Measurements from ENCODE around the gene VWC2. TPM values are rescaled to one million over a fixed set of nuclear protein-coding genes. Genes with fewer than 3 reads are reported as not detected.

The VWC2 gene
- polyA plus RNA-seq, 2 donors = 0.02 to 0.06 TPM

GRCh38 chr7:49866910-49867309 is 93.5 kb downstream of the VWC2 start:
- no peak overlapping the region for H3K4me3 ChIP-seq (ENCODE audit: low read depth in 1 of 2, low read length in 2 of 2)
- peak overlapping the region in 1 of 2 donors; percentile 63 for H3K27ac ChIP-seq (ENCODE audit: low read depth in 2 of 2, low read length in 1 of 2)
- 51 to 58% methylated on average over 5 of the region's 5 CpGs for WGBS, 2 donors
- H3K36me3 ChIP-seq (ENCODE audit: control insufficient read depth in 2 of 2, insufficient read depth in 2 of 2, low read length in 1 of 2) = no peaks in the 10 kb centered on the region
- no peaks in the 10 kb centered on the region for H3K9me3 ChIP-seq (ENCODE audit: control insufficient read depth in 2 of 2, insufficient read depth in 1 of 2, low read depth in 1 of 2, low read length in 1 of 2)
- H3K4me1 ChIP-seq (ENCODE audit: control insufficient read depth in 2 of 2, insufficient read depth in 2 of 2, low read length in 1 of 2) = peaks cover 0 to 7% of the 10 kb centered on the region in 2 donors
- H3K27me3 ChIP-seq (ENCODE audit: control insufficient read depth in 1 of 2, insufficient read depth in 2 of 2, low read length in 2 of 2) = no peaks in the 10 kb centered on the region

GRCh38 chr7:49873420-49873819 is 100.0 kb downstream of the VWC2 start:
- Histone ChIP-seq H3K27me3 (ENCODE audit: control insufficient read depth in 1 of 2, insufficient read depth in 2 of 2, low read length in 2 of 2) (no peaks in the 10 kb centered on the region), H3K4me3 (ENCODE audit: low read depth in 1 of 2, low read length in 2 of 2) (no peak overlapping the region), H3K4me1 (ENCODE audit: control insufficient read depth in 2 of 2, insufficient read depth in 2 of 2, low read length in 1 of 2) (no peaks in the 10 kb centered on the region), H3K36me3 (ENCODE audit: control insufficient read depth in 2 of 2, insufficient read depth in 2 of 2, low read length in 1 of 2) (no peaks in the 10 kb centered on the region), H3K9me3 (ENCODE audit: control insufficient read depth in 2 of 2, insufficient read depth in 1 of 2, low read depth in 1 of 2, low read length in 1 of 2) (no peaks in the 10 kb centered on the region), H3K27ac (ENCODE audit: low read depth in 2 of 2, low read length in 1 of 2) (no peak overlapping the region)
- WGBS, 2 donors = 87 to 92% methylated on average over 1 of the region's 1 CpG

- no peaks in the 10 kb centered on the region for H3K27me3 ChIP-seq (ENCODE audit: control insufficient read depth in 1 of 2, insufficient read depth in 2 of 2, low read length in 2 of 2)
- H3K4me3 ChIP-seq (ENCODE audit: low read depth in 1 of 2, low read length in 2 of 2) = no peak overlapping the region
- WGBS, 2 donors = 79 to 90% methylated on average over 1 of the region's 1 CpG
- peaks cover 0 to 2% of the 10 kb centered on the region in 2 donors for H3K4me1 ChIP-seq (ENCODE audit: control insufficient read depth in 2 of 2, insufficient read depth in 2 of 2, low read length in 1 of 2)
- no peaks in the 10 kb centered on the region for H3K9me3 ChIP-seq (ENCODE audit: control insufficient read depth in 2 of 2, insufficient read depth in 1 of 2, low read depth in 1 of 2, low read length in 1 of 2)
- no peak overlapping the region for H3K27ac ChIP-seq (ENCODE audit: low read depth in 2 of 2, low read length in 1 of 2)
- H3K36me3 ChIP-seq (ENCODE audit: control insufficient read depth in 2 of 2, insufficient read depth in 2 of 2, low read length in 1 of 2) = no peaks in the 10 kb centered on the region
Observed at GRCh38 chr7:49875336-49875735, 101.9 kb downstream of the VWC2 start.

DNA sequence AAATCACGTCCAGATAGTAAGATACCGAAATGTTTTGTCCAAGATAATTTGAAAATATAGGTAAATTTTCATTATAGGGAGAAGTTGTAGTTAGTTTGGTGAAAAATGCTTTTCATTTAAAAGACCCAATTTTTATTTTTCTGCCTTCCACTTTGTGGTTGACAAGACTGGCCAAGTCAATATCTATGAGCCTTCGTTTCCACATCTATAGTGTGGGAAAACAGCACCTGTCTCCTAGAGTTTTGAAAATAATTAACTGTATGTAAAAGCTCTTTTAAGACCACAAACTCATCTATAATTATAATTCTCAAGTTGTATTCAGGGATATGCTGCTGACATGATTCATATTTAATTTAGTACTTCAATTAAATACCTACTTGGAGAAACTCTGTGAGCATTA is 102.8 kb downstream of the VWC2 start:
- H3K36me3 ChIP-seq (ENCODE audit: control insufficient read depth in 2 of 2, insufficient read depth in 2 of 2, low read length in 1 of 2) = no peaks in the 10 kb centered on the region
- H3K27ac ChIP-seq (ENCODE audit: low read depth in 2 of 2, low read length in 1 of 2) = no peak overlapping the region
- peaks cover 0 to 2% of the 10 kb centered on the region in 2 donors for H3K4me1 ChIP-seq (ENCODE audit: control insufficient read depth in 2 of 2, insufficient read depth in 2 of 2, low read length in 1 of 2)
- H3K9me3 ChIP-seq (ENCODE audit: control insufficient read depth in 2 of 2, insufficient read depth in 1 of 2, low read depth in 1 of 2, low read length in 1 of 2) = no peaks in the 10 kb centered on the region
- WGBS, 2 donors = 86 to 90% methylated on average over 3 of the region's 3 CpGs
- no peaks in the 10 kb centered on the region for H3K27me3 ChIP-seq (ENCODE audit: control insufficient read depth in 1 of 2, insufficient read depth in 2 of 2, low read length in 2 of 2)
- no peak overlapping the region for H3K4me3 ChIP-seq (ENCODE audit: low read depth in 1 of 2, low read length in 2 of 2)

DNA sequence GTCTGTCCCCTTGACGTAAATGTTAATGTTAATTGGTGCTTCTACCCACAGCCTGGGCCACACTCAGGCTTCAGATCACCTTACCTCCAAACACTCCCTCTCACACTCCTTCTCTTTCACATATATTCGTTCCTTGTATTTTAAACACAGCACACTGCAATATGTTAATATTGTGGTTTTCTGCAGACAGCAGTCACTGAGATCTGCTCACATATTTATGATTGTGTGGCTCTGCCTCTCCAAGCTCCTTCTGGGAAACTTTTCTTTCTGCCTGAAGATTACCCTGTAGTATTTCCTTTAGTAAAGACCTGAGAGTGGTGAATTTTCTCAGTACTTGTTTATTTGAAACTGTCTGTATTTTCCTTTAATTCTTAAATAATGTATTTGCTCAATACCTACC is 104.7 kb downstream of the VWC2 start:
- H3K36me3 ChIP-seq (ENCODE audit: control insufficient read depth in 2 of 2, insufficient read depth in 2 of 2, low read length in 1 of 2) = no peaks in the 10 kb centered on the region
- H3K27me3 ChIP-seq (ENCODE audit: control insufficient read depth in 1 of 2, insufficient read depth in 2 of 2, low read length in 2 of 2) = no peaks in the 10 kb centered on the region
- H3K27ac ChIP-seq (ENCODE audit: low read depth in 2 of 2, low read length in 1 of 2) = peak overlapping the region in 1 of 2 donors; percentile 10
- no peaks in the 10 kb centered on the region for H3K9me3 ChIP-seq (ENCODE audit: control insufficient read depth in 2 of 2, insufficient read depth in 1 of 2, low read depth in 1 of 2, low read length in 1 of 2)
- WGBS, 2 donors = 4% methylated on average over 1 to 2 of the region's 2 CpGs
- peaks cover 0 to 2% of the 10 kb centered on the region in 2 donors for H3K4me1 ChIP-seq (ENCODE audit: control insufficient read depth in 2 of 2, insufficient read depth in 2 of 2, low read length in 1 of 2)
- no peak overlapping the region for H3K4me3 ChIP-seq (ENCODE audit: low read depth in 1 of 2, low read length in 2 of 2)

- Histone ChIP-seq H3K36me3 (ENCODE audit: control insufficient read depth in 2 of 2, insufficient read depth in 2 of 2, low read length in 1 of 2) (no peaks in the 10 kb centered on the region), H3K4me1 (ENCODE audit: control insufficient read depth in 2 of 2, insufficient read depth in 2 of 2, low read length in 1 of 2) (peaks cover 0 to 2% of the 10 kb centered on the region in 2 donors), H3K27me3 (ENCODE audit: control insufficient read depth in 1 of 2, insufficient read depth in 2 of 2, low read length in 2 of 2) (no peaks in the 10 kb centered on the region), H3K9me3 (ENCODE audit: control insufficient read depth in 2 of 2, insufficient read depth in 1 of 2, low read depth in 1 of 2, low read length in 1 of 2) (no peaks in the 10 kb centered on the region), H3K4me3 (ENCODE audit: low read depth in 1 of 2, low read length in 2 of 2) (no peak overlapping the region), H3K27ac (ENCODE audit: low read depth in 2 of 2, low read length in 1 of 2) (peak overlapping the region in 1 of 2 donors; percentile 39)
- WGBS, 2 donors = 31 to 38% methylated on average over 3 of the region's 3 CpGs
Observed at GRCh38 chr7:49878627-49879026, 105.2 kb downstream of the VWC2 start.

DNA sequence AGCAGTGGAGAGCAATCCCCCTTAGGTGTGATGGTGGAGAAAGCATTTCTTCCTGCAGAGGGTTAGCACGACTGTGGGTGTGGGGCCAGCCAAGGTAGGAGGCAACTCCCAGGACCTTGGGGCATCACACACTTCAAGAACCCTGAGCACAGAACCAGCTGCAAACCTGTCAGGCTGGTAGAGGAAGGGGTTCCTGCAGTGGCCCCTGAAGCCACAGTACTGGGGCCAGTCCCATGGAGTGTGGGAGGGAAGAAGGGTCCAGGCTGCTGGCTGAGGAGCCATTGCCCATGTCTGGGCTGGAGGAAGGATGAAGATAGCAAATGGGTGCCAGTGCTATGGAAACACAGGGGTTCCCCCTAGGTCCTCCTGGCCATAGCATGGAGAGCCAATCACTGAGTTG is 110.5 kb downstream of the VWC2 start:
- H3K27me3 ChIP-seq (ENCODE audit: control insufficient read depth in 1 of 2, insufficient read depth in 2 of 2, low read length in 2 of 2) = no peaks in the 10 kb centered on the region
- H3K36me3 ChIP-seq (ENCODE audit: control insufficient read depth in 2 of 2, insufficient read depth in 2 of 2, low read length in 1 of 2) = no peaks in the 10 kb centered on the region
- H3K4me1 ChIP-seq (ENCODE audit: control insufficient read depth in 2 of 2, insufficient read depth in 2 of 2, low read length in 1 of 2) = peaks cover 0 to 2% of the 10 kb centered on the region in 2 donors
- no peaks in the 10 kb centered on the region for H3K9me3 ChIP-seq (ENCODE audit: control insufficient read depth in 2 of 2, insufficient read depth in 1 of 2, low read depth in 1 of 2, low read length in 1 of 2)
- 77 to 86% methylated on average over 1 of the region's 1 CpG for WGBS, 2 donors
- no peak overlapping the region for H3K27ac ChIP-seq (ENCODE audit: low read depth in 2 of 2, low read length in 1 of 2)
- H3K4me3 ChIP-seq (ENCODE audit: low read depth in 1 of 2, low read length in 2 of 2) = no peak overlapping the region

GRCh38 chr7:49885593-49886285 is 112.3 kb downstream of the VWC2 start:
- Histone ChIP-seq H3K4me3 (ENCODE audit: low read depth in 1 of 2, low read length in 2 of 2) (no peak overlapping the region), H3K4me1 (ENCODE audit: control insufficient read depth in 2 of 2, insufficient read depth in 2 of 2, low read length in 1 of 2) (no peaks in the 10 kb centered on the region), H3K36me3 (ENCODE audit: control insufficient read depth in 2 of 2, insufficient read depth in 2 of 2, low read length in 1 of 2) (no peaks in the 10 kb centered on the region), H3K9me3 (ENCODE audit: control insufficient read depth in 2 of 2, insufficient read depth in 1 of 2, low read depth in 1 of 2, low read length in 1 of 2) (no peaks in the 10 kb centered on the region), H3K27ac (ENCODE audit: low read depth in 2 of 2, low read length in 1 of 2) (no peak overlapping the region), H3K27me3 (ENCODE audit: control insufficient read depth in 1 of 2, insufficient read depth in 2 of 2, low read length in 2 of 2) (no peaks in the 10 kb centered on the region)
- WGBS, 2 donors = 77 to 82% methylated on average over 11 of the region's 11 CpGs

GRCh38 chr7:49892481-49892880 is 119.0 kb downstream of the VWC2 start:
- Histone ChIP-seq H3K9me3 (ENCODE audit: control insufficient read depth in 2 of 2, insufficient read depth in 1 of 2, low read depth in 1 of 2, low read length in 1 of 2) (no peaks in the 10 kb centered on the region), H3K36me3 (ENCODE audit: control insufficient read depth in 2 of 2, insufficient read depth in 2 of 2, low read length in 1 of 2) (no peaks in the 10 kb centered on the region), H3K27ac (ENCODE audit: low read depth in 2 of 2, low read length in 1 of 2) (no peak overlapping the region), H3K4me3 (ENCODE audit: low read depth in 1 of 2, low read length in 2 of 2) (no peak overlapping the region), H3K4me1 (ENCODE audit: control insufficient read depth in 2 of 2, insufficient read depth in 2 of 2, low read length in 1 of 2) (no peaks in the 10 kb centered on the region), H3K27me3 (ENCODE audit: control insufficient read depth in 1 of 2, insufficient read depth in 2 of 2, low read length in 2 of 2) (no peaks in the 10 kb centered on the region)
- whole genome bisulfite sequencing, 2 donors = 79 to 92% methylated on average over 2 of the region's 2 CpGs

DNA sequence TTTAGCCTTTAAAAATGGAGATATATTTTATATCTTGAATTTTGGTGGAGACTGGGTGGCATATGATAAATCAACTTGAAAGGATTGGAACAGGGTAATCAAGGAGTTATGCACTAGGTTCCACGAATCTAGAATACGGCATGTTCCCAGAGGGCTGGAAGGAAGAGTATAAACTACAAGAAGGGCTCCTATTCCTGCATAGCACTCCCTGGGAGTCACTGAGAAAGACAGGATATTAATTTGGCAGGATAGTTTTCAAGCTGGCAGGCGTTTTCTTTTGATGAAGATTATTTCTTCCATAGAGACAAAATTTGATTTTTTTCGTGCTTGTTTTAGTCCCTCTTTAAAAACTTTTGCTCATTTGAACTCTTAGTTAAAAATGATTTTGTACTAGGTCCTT is 119.7 kb downstream of the VWC2 start:
- WGBS, 2 donors = 49 to 53% methylated on average over 4 of the region's 4 CpGs

More for the DNA sequence above, 119.7 kb downstream of the VWC2 start:
- Histone ChIP-seq H3K36me3 (ENCODE audit: control insufficient read depth in 2 of 2, insufficient read depth in 2 of 2, low read length in 1 of 2) (no peaks in the 10 kb centered on the region), H3K27ac (ENCODE audit: low read depth in 2 of 2, low read length in 1 of 2) (no peak overlapping the region), H3K27me3 (ENCODE audit: control insufficient read depth in 1 of 2, insufficient read depth in 2 of 2, low read length in 2 of 2) (no peaks in the 10 kb centered on the region), H3K4me1 (ENCODE audit: control insufficient read depth in 2 of 2, insufficient read depth in 2 of 2, low read length in 1 of 2) (no peaks in the 10 kb centered on the region), H3K9me3 (ENCODE audit: control insufficient read depth in 2 of 2, insufficient read depth in 1 of 2, low read depth in 1 of 2, low read length in 1 of 2) (no peaks in the 10 kb centered on the region), H3K4me3 (ENCODE audit: low read depth in 1 of 2, low read length in 2 of 2) (no peak overlapping the region)
